ENCODE results near the gene FLOT1.
"Not testable (repeated sequence)": the region's sequence is repeated elsewhere in the genome, so short reads cannot be mapped to it uniquely, and the experiment has no call there.

FLOT1 gene

GRCh38 chr6:30723159-30723842 lies 19.2 kb downstream of the FLOT1 start:
- Mint-ChIP-seq H3K4me1 (peaks cover 45% of the 10 kb centered on the region), H3K36me3 (peaks cover 19% of the 10 kb centered on the region), H3K4me3 (peak overlapping the region; percentile 98), H3K27ac (peak overlapping the region; percentile 95)
- not testable (repeated sequence) for H3K9me3 Mint-ChIP-seq, H3K27me3 Mint-ChIP-seq

- Mint-ChIP-seq H3K36me3 (peaks cover 19% of the 10 kb centered on the region), H3K27me3 (no peaks in the 10 kb centered on the region), H3K27ac (peak overlapping the region; percentile 95), H3K4me1 (peaks cover 48% of the 10 kb centered on the region), H3K4me3 (peak overlapping the region; percentile 98), H3K9me3 (no peaks in the 10 kb centered on the region)
Measured at GRCh38 chr6:30722280-30723112, 20.0 kb downstream of the FLOT1 start.

GRCh38 chr6:30722025-30722279 lies 20.5 kb downstream of the FLOT1 start:
- not testable (repeated sequence) for H3K27me3 Mint-ChIP-seq, H3K9me3 Mint-ChIP-seq
- peaks cover 21% of the 10 kb centered on the region for H3K36me3 Mint-ChIP-seq
- peaks cover 52% of the 10 kb centered on the region for H3K4me1 Mint-ChIP-seq
- peak overlapping the region; percentile 95 for H3K27ac Mint-ChIP-seq
- H3K4me3 Mint-ChIP-seq, result peak overlapping the region; percentile 98

DNA sequence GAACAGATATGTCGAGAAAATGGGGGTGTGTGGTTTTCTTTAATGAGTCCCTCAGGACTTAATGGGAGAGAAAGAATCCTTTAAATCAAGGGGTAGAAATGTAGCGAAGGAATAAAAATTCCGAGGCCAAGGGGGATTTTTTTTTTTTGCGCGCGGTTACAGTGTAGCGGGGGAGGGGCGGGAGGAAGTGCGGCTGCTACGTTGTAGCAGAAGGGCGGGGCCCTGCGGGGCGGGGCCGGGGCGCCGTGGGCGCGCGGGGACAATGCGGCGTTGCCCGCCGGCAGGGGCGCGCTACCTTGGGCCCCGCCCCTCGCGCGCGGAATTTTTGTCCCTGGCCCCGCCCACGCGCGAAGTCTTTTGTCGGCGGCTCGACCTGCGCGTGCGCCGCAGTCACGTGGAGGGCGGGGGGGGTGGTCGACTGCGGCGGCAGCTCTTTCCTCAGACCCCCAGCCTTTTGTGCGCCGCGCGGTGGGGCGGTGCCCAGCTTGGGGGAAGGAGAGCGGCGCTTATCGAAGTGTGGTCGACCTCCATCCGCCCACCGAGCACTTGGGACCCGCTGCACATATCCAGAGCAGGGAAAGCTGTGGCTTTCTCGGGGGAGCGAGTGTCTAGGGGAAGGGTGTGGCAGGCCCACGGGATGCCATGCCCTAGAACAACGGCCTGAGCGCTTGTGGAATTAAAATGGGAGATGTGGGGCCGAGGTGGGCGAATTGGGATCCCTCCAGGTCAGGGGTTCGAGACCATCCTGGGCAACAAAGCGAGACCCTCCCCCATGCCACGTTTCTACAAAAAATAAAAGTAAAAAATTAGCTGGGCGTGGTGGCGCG lies 21.1 kb downstream of the FLOT1 start:
- peaks cover 22% of the 10 kb centered on the region for H3K36me3 Mint-ChIP-seq
- H3K27ac Mint-ChIP-seq, result peak overlapping the region; percentile 95
- H3K9me3 Mint-ChIP-seq, result no peaks in the 10 kb centered on the region
- peak overlapping the region; percentile 98 for H3K4me3 Mint-ChIP-seq
- H3K4me1 Mint-ChIP-seq, result peaks cover 55% of the 10 kb centered on the region
- no peaks in the 10 kb centered on the region for H3K27me3 Mint-ChIP-seq

GRCh38 chr6:30720738-30721197 lies 21.7 kb downstream of the FLOT1 start:
- Mint-ChIP-seq H3K27ac (peak overlapping the region; percentile 95), H3K27me3 (no peaks in the 10 kb centered on the region), H3K4me1 (peaks cover 60% of the 10 kb centered on the region), H3K4me3 (peak overlapping the region; percentile 98), H3K9me3 (no peaks in the 10 kb centered on the region), H3K36me3 (peaks cover 24% of the 10 kb centered on the region)

- no peaks in the 10 kb centered on the region for H3K27me3 Mint-ChIP-seq
- peaks cover 23% of the 10 kb centered on the region for H3K36me3 Mint-ChIP-seq
- peak within 1 kb of the TSS; percentile 95 for H3K27ac Mint-ChIP-seq
- peaks cover 62% of the 10 kb centered on the region for H3K4me1 Mint-ChIP-seq
- peak within 1 kb of the TSS; percentile 98 for H3K4me3 Mint-ChIP-seq
- H3K9me3 Mint-ChIP-seq, result no peaks in the 10 kb centered on the region
Measured at GRCh38 chr6:30719791-30720737, 22.4 kb downstream of the FLOT1 start, which contains the start of gene TUBB. TSS of gene TUBB (plus strand) at chr6:30720352. CDS start at chr6:30720507, 155 bp downstream.

DNA sequence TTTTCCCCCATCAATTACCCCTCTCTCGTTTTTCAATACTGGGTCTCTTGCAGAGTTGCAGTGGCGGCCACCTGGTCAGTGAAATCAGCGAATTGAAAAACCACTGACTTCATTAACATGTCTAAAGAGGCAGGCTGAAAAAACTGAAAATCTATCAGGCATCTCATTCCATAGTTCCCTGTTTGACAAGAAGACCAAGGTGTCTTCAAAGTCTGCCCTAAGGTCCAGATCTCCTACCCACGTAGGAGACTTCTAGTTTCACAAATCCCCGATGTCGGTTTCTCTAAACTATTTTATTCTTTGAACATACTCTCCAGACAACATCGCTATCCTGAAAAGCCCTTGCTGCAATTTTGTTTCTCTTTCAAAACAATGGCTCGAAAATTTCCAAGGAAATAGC lies 23.1 kb downstream of the FLOT1 start:
- Mint-ChIP-seq H3K9me3 (no peaks in the 10 kb centered on the region), H3K36me3 (peaks cover 23% of the 10 kb centered on the region), H3K27me3 (no peaks in the 10 kb centered on the region), H3K4me3 (peak overlapping the region; percentile 98), H3K27ac (peak overlapping the region; percentile 93), H3K4me1 (peaks cover 60% of the 10 kb centered on the region)

GRCh38 chr6:30717845-30718720 lies 24.4 kb downstream of the FLOT1 start:
- peaks cover 49% of the 10 kb centered on the region for H3K4me1 Mint-ChIP-seq
- not testable (repeated sequence) for H3K27me3 Mint-ChIP-seq, H3K9me3 Mint-ChIP-seq
- peaks cover 19% of the 10 kb centered on the region for H3K36me3 Mint-ChIP-seq
- peak overlapping the region; percentile 99 for H3K27ac Mint-ChIP-seq
- peak overlapping the region; percentile 98 for H3K4me3 Mint-ChIP-seq

DNA sequence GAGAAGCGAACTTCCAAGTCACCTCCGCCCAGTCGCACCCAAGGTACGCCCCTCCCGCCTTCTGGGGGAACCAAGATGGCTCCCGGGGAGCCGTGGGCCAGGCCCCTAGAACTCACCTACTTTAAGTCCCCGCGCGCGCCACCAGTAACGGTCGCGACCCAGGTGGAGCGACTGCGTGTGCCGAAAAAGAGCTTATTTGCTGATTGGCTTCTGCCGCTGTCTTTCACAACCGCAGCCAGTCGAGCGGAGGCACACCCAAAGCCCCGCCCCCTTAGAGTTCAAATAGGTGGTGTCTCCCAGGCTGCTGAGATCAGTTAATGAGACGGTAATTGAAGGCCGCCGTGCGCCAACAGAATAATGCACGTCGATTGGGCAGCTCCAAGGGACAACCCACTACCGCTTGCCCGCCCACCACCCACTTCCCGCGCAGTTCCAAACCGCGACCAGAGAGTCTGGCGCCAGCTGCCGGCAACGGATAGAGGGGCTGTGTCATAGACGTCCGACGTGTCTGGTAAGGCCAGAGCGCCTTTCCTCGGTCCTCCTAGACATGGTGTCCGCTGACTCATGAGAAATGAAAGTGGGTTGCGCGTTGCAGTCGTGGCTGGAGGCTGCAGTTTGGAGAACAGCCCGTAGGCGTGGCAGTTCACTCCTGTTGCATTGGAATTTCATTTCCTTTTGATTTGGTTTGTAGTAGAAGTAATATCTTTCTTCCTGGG lies 25.2 kb downstream of the FLOT1 start, which contains the start of gene MDC1:
Gene MDC1, minus strand, starts transcription at position 153 of the 716 bp plus-strand sequence. CDS start 2,106 bp downstream, outside the sequence.
- peaks cover 21% of the 10 kb centered on the region for H3K36me3 Mint-ChIP-seq
- H3K9me3 Mint-ChIP-seq, result no peaks in the 10 kb centered on the region
- H3K4me1 Mint-ChIP-seq, result peaks cover 50% of the 10 kb centered on the region
- peak within 1 kb of the TSS; percentile 98 for H3K4me3 Mint-ChIP-seq
- H3K27me3 Mint-ChIP-seq, result no peaks in the 10 kb centered on the region
- H3K27ac Mint-ChIP-seq, result peak within 1 kb of the TSS; percentile 99

- peak overlapping the region; percentile 99 for H3K27ac Mint-ChIP-seq
- H3K36me3 Mint-ChIP-seq, result peaks cover 22% of the 10 kb centered on the region
- no peaks in the 10 kb centered on the region for H3K9me3 Mint-ChIP-seq
- no peaks in the 10 kb centered on the region for H3K27me3 Mint-ChIP-seq
- H3K4me3 Mint-ChIP-seq, result peak overlapping the region; percentile 98
- H3K4me1 Mint-ChIP-seq, result peaks cover 55% of the 10 kb centered on the region
Measured at GRCh38 chr6:30716879-30717128, 25.7 kb downstream of the FLOT1 start.

DNA sequence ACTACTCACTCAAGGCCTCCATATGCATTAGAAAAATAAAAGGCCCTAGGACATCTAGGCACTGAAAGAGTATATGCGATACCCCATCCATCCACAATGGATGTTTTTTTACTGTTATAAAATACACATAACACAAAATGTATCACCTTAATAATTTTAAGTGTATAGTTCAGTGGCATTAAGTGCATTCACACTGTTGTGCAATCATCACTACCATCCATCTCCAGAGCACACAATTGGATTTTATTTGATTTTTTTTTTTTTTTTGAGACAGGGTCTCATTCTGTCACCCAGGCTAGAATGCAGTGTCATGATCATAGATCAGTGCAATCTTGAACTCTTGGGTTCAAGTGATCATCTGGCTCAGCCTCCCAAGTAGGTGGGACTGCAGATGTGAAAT lies 28.2 kb downstream of the FLOT1 start:
- Mint-ChIP-seq H3K9me3 (no peaks in the 10 kb centered on the region), H3K4me1 (peaks cover 50% of the 10 kb centered on the region), H3K4me3 (no peak overlapping the region), H3K27me3 (no peaks in the 10 kb centered on the region), H3K36me3 (peaks cover 20% of the 10 kb centered on the region), H3K27ac (no peak overlapping the region)

DNA sequence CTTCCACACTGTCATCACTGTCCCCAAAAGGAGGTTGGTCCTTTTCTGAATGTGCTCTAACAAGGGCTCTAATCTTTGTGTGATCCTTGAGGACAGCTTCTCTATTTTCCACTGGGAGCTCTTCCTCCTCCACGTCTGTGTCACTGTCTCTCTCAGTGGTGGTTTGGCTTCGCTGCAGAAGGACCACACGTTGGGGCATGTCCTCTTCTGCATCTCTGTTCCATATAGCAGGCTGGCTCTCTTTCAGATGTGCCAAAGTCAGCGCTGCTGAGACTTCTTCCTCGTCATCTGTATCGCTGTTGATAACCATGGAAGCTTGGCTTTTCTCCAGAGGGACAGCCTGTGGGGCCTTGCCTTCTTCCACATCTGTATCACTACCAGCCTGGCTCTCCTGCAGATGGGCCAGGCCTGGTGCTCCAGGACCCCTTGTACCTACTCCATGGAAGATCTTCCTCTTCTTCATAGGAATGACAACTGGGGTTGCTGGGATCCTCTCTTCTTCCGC lies 30.0 kb downstream of the FLOT1 start:
- Mint-ChIP-seq H3K4me1 (peaks cover 48% of the 10 kb centered on the region), H3K9me3 (no peaks in the 10 kb centered on the region), H3K36me3 (peaks cover 28% of the 10 kb centered on the region), H3K27me3 (no peaks in the 10 kb centered on the region), H3K4me3 (no peak overlapping the region), H3K27ac (no peak overlapping the region)

- H3K4me1 Mint-ChIP-seq, result peaks cover 42% of the 10 kb centered on the region
- H3K36me3 Mint-ChIP-seq, result peaks cover 28% of the 10 kb centered on the region
- no peak overlapping the region for H3K27ac Mint-ChIP-seq
- H3K9me3 Mint-ChIP-seq, result no peaks in the 10 kb centered on the region
- no peak overlapping the region for H3K4me3 Mint-ChIP-seq
- no peaks in the 10 kb centered on the region for H3K27me3 Mint-ChIP-seq
Measured at GRCh38 chr6:30711758-30712380, 30.6 kb downstream of the FLOT1 start.

Measured in activated naive CD4-positive, alpha-beta T cell treated with anti-CD3 and anti-CD28 coated beads, Interleukin-2, amount 50 U/mL, for 24 hours (primary cell).